ENCODE data around the gene FBXL13.
A peak's percentile ranks its signal among the peaks of the same experiment; 100 is the strongest.
"Not testable (repeated sequence)": the region's sequence is repeated elsewhere in the genome, so short reads cannot be mapped to it uniquely, and the experiment has no call there.

FBXL13 gene

GRCh38 chr7:103068414-103069403 lies 5.9 kb downstream of the FBXL13 start:
- Histone ChIP-seq H3K4me1 (peaks cover 0 to 2% (median under 1%) of the 10 kb centered on the region in 4 donors), H3K27ac (no peak overlapping the region), H3K9me3 (no peaks in the 10 kb centered on the region), H3K36me3 (no peaks in the 10 kb centered on the region), H3K27me3 (no peaks in the 10 kb centered on the region), H3K4me3 (no peak overlapping the region)
- no peak for DNase-seq
- no peak for TF ChIP-seq CTCF (IDR thresholded peaks at IDR 0.05)
- intact Hi-C loops (cut with DNase I; ENCODE audit: low total_unique reads), result no loop called here

GRCh38 chr7:103065667-103066066 lies 8.9 kb downstream of the FBXL13 start:
- intact Hi-C loops (cut with DNase I; ENCODE audit: low total_unique reads), result no loop called here
- H3K4me1 ChIP-seq, result no peaks in the 10 kb centered on the region
- peak in 1 of 2 experiments; percentile 26 for TF ChIP-seq CTCF (IDR thresholded peaks at IDR 0.05)
- H3K27me3 ChIP-seq, result no peaks in the 10 kb centered on the region
- H3K4me3 ChIP-seq, result no peak overlapping the region
- H3K27ac ChIP-seq, result no peak overlapping the region
- no peaks in the 10 kb centered on the region for H3K9me3 ChIP-seq
- H3K36me3 ChIP-seq, result no peaks in the 10 kb centered on the region
- DNase-seq, result peak in 1 of 2 donors; percentile 22

- H3K27ac ChIP-seq, result no peak overlapping the region
- intact Hi-C loops (cut with DNase I; ENCODE audit: low total_unique reads), result no loop called here
- H3K27me3 ChIP-seq, result no peaks in the 10 kb centered on the region
- no peaks in the 10 kb centered on the region for H3K36me3 ChIP-seq
- no peaks in the 10 kb centered on the region for H3K9me3 ChIP-seq
- no peaks in the 10 kb centered on the region for H3K4me1 ChIP-seq
- H3K4me3 ChIP-seq, result no peak overlapping the region
- TF ChIP-seq CTCF (IDR thresholded peaks at IDR 0.05), result no peak
- DNase-seq, result no peak
These were observed 10.7 kb downstream of the FBXL13 start for GRCh38 chr7:103063895-103064294.

- Histone ChIP-seq H3K4me3 (no peak overlapping the region), H3K27ac (no peak overlapping the region), H3K4me1 (no peaks in the 10 kb centered on the region), H3K27me3 (no peaks in the 10 kb centered on the region), H3K36me3 (no peaks in the 10 kb centered on the region), H3K9me3 (no peaks in the 10 kb centered on the region)
- TF ChIP-seq CTCF (IDR thresholded peaks at IDR 0.05), result no peak
- no peak for DNase-seq
- intact Hi-C loops (cut with DNase I; ENCODE audit: low total_unique reads), result loop anchor here (10.0 kb wide), 1 partner anchor 295 kb away; no protein-coding TSS in a partner anchor
These were observed 15.1 kb downstream of the FBXL13 start for GRCh38 chr7:103059471-103059870.

- H3K27me3 ChIP-seq, result no peaks in the 10 kb centered on the region
- no peak for DNase-seq
- no peak overlapping the region for H3K27ac ChIP-seq
- no peaks in the 10 kb centered on the region for H3K36me3 ChIP-seq
- intact Hi-C loops (cut with DNase I; ENCODE audit: low total_unique reads), result loop anchor here (10.0 kb wide), 1 partner anchor 293 kb away; no protein-coding TSS in a partner anchor
- no peak for TF ChIP-seq CTCF (IDR thresholded peaks at IDR 0.05)
- no peak overlapping the region for H3K4me3 ChIP-seq
- H3K4me1 ChIP-seq, result no peaks in the 10 kb centered on the region
- no peaks in the 10 kb centered on the region for H3K9me3 ChIP-seq
These were observed 16.5 kb downstream of the FBXL13 start for GRCh38 chr7:103058122-103058521.

GRCh38 chr7:103056006-103056405 lies 18.6 kb downstream of the FBXL13 start:
- intact Hi-C loops (cut with DNase I; ENCODE audit: low total_unique reads), result loop anchor here (10.0 kb wide), 1 partner anchor 291 kb away; no protein-coding TSS in a partner anchor

More at GRCh38 chr7:103056006-103056405, 18.6 kb downstream of the FBXL13 start:
- not testable (repeated sequence) for H3K36me3 ChIP-seq, H3K4me3 ChIP-seq, H3K4me1 ChIP-seq, H3K27me3 ChIP-seq, DNase-seq, H3K9me3 ChIP-seq, H3K27ac ChIP-seq
